Stimulated activated CD8-positive, alpha-beta memory T cell treated with anti-CD3 and anti-CD28 coated beads, Interleukin-12 subunit alpha, Interleukin-12 subunit beta, amount 100 ng/mL, for 24 hours (primary cell): Measurements from ENCODE around the gene COQ8A.

Experiments
- DNase-seq: peaks from one replicate; pipeline ENCODE4 v3.0.0-alpha.2; 2020; ENCODE audit errors: extremely low read depth

Gene COQ8A

DNA sequence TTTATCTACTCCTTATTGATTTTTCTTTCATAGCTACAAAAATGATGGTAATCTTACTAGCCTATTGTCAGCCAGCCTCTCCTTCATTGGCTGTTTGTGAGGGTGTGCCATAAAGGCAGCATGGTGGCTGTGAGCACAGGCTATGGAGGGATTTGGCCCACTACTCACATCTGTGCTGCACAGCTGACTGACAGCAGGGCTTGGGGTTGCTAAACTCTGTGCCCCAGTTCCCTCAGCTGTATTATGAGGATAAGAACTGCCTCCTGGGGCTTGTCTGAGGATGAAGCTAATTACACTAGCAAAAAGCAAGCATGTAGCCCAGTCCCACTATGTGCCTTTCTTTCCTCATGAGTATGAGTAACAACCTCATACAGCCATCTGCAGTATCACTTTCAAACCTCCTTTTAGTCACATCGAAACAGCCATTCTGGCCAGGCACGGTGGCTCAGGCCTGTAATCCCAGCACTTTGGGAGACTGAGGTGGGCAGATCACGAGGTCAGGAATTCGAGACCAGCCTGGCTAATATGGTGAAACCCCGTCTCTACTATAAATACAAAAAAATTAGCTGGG is 66.2 kb downstream of the COQ8A start:
- DNase-seq = no peak

DNA sequence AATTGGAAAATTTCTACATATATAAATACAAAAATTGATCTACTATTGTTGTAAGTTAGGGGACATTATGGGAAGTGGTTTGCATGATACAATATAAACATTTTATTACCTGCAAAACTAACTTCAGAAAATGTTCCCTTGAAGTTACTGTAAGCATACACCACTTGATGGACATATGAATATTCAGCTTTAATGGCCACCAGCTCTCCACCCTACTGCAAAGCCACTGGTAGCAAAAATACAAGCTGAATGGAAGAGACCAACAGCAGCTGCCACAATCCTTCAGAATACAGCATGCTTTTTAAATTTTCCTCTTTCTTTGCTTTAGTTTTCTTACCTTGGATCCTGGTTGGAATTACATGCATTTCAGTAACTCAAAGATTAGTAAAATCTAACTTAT is 69.8 kb downstream of the COQ8A start:
- no peak for DNase-seq

DNA sequence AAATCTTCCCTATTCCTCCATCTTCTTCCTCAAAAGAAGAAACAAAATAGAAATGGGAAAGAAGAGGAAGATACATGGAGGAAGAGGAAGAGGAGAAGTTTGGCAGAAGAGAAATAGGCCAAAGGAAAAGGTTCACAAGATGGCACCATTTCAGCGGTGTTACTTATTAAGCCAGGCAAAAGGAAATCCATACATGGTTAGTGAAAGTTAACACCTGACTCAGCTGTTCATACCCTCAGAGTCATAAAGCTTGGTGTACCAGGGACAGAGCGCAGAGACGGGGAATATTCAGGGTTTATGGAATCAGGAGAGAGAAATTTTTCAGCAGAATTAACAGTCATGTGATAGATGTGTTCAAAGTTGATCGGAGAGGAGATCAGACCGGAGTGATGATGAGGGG is 70.6 kb downstream of the COQ8A start:
- no peak for DNase-seq

DNA sequence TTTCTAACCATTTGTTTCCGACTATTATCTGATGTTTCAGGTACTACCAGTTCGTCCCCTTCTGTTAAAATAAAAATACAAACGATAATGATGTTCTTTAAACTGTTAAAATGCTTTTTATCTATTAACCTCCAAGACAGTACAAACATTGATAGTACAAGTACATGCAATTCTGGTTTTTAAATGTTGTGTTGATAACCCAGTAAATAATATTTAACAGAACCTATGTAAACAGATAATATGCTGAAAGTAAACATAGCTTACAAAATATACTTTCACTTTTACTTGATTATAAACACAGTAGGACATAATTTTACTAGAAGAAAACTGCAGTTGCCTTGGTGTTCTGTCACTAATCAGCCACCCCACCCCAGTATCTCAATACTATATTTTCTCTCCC is 76.9 kb downstream of the COQ8A start:
- no peak for DNase-seq

DNA sequence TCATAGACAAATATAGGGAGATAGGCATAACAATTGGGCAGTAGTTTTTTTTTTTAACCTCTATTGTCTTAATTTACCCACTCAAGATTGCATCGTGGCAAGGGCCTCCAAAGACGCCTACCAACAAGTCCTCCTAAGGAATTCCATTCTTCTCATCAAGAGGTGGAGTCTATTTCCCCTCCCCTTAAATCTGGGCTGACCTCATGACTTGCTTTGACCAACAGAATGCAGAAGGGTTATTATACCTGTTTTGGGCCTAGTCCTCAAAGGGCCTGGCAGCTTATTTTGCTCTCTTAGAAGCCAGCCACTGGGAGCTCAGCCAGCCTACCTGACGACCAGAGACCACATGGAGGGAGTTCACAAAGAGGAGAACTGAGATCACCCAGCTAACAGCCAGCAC is 92.3 kb downstream of the COQ8A start:
- no peak for DNase-seq

DNA sequence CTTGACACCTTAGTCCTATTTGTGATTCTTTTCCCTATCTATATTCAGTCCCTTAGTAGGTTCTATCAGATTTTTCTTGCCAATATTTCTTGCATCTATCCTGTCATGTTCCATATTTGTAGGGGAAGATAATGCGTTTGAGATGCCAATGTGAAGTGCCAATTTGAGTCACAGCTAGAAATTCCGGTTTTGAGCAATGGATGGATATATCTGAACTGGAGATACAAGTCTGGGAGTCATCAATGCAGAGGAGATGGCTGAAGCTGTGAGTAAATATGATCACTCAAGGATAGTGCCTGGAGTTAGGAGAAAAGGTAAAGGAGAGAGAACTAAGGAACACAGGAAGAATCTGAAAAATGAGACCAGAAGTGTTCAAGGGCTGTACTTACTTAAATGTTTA is 93.8 kb downstream of the COQ8A start:
- DNase-seq = no peak

DNA sequence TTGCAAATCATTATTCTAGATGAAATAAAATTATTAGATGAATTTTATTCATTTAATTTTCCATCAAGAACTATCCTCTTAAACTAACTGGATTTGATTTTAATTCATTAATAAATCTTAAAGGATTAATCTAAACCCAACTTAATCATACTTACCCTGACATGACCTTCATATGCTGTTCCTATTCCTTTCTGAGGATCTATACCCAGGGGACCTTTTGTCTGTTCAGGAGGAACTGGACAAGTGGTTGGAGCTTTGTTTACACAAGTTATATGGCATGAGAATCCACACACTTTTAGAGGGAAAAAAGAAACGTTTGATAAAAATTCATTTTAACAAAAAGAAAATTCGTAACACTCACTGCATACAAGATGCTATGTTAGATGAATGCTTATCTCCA is 95.2 kb downstream of the COQ8A start:
- no peak for DNase-seq

DNA sequence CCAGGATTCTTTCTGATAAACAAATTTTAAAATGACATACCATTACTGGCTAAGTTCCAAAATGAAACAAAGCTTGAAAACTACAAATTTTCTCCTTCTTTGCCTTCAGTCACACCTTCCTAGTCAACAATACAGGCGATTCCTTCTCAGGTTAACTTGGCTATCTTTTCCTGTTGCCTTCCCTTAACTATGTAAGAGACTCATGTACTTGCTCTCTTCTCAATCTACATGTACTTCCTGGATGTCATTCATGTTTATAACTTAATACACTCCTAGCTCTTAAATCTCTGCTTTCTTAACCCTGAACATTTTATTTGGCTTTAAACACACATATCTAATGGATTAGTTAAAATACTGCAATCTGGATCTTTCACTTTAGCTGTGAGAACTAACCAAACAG is 97.0 kb downstream of the COQ8A start:
- DNase-seq = no peak
